ENCODE measurements around the gene ENHO. TPM values are rescaled to one million over a fixed set of nuclear protein-coding genes. Genes with fewer than 3 reads are reported as not detected.

The ENHO gene
- 1 to 10 TPM in 1 of 6 donors, under 1 TPM in 2, not detected in 3; 0.40 to 1.4 (median 0.71) TPM for total RNA-seq

GRCh38 chr9:34522971-34523797 lies at the start of gene ENHO:
TSS of gene ENHO (minus strand) at chr9:34522990. CDS start at chr9:34521695, 1,295 bp downstream.
- ATAC-seq (ENCODE audit: low FRiP score in 2 of 2): peak; percentile 97 to 98
- DNase-seq: peak; percentile 88 to 99
- H3K27ac ChIP-seq: peak within 1 kb of the TSS in 1 of 4 donors; percentile 31
- whole genome bisulfite sequencing, 2 donors: 9 to 35% methylated on average over 7 to 34 of the region's 63 CpGs
- H3K4me1 ChIP-seq: peaks cover 5 to 16% (median 7%) of the 10 kb centered on the region in 4 donors
- peak within 1 kb of the TSS; percentile 25 to 59 (median 48) for H3K4me3 ChIP-seq
- TF ChIP-seq CTCF (IDR thresholded peaks at IDR 0.05): peak in 3 of 6 experiments; percentile 46 to 57 (median 47)
- no peak for TF ChIP-seq POLR2AphosphoS5 (IDR thresholded peaks at IDR 0.05)
- H3K27me3 ChIP-seq: no peaks in the 10 kb centered on the region
- H3K36me3 ChIP-seq: no peaks in the 10 kb centered on the region
- no peaks in the 10 kb centered on the region for H3K9me3 ChIP-seq

GRCh38 chr9:34572092-34572491 lies 49.3 kb upstream of the ENHO start:
- ATAC-seq (ENCODE audit: low FRiP score in 2 of 2): no peak
- TF ChIP-seq CTCF (IDR thresholded peaks at IDR 0.05): no peak
- TF ChIP-seq EP300 (IDR thresholded peaks at IDR 0.05): no peak
- H3K27me3 ChIP-seq: peaks cover 0 to 6% (median 0%) of the 10 kb centered on the region in 4 donors
- no peaks in the 10 kb centered on the region for H3K4me1 ChIP-seq
- no peaks in the 10 kb centered on the region for H3K36me3 ChIP-seq
- DNase-seq: no peak
- H3K9me3 ChIP-seq: no peaks in the 10 kb centered on the region
- no peak overlapping the region for H3K27ac ChIP-seq
- H3K4me3 ChIP-seq: no peak overlapping the region

GRCh38 chr9:34571481-34571810 lies 48.7 kb upstream of the ENHO start:
- no peaks in the 10 kb centered on the region for H3K4me1 ChIP-seq
- no peak overlapping the region for H3K4me3 ChIP-seq
- TF ChIP-seq CTCF (IDR thresholded peaks at IDR 0.05) (no peak), POLR2AphosphoS5 (IDR thresholded peaks at IDR 0.05) (no peak), EP300 (IDR thresholded peaks at IDR 0.05) (no peak), POLR2A (IDR thresholded peaks at IDR 0.05) (no peak)
- H3K27ac ChIP-seq: no peak overlapping the region
- no peak for DNase-seq
- H3K9me3 ChIP-seq: no peaks in the 10 kb centered on the region
- peaks cover 0 to 2% (median 0%) of the 10 kb centered on the region in 4 donors for H3K27me3 ChIP-seq
- WGBS, 2 donors: 63 to 66% methylated on average over 12 of the region's 12 CpGs
- ATAC-seq (ENCODE audit: low FRiP score in 2 of 2): no peak
- no peaks in the 10 kb centered on the region for H3K36me3 ChIP-seq

GRCh38 chr9:34570809-34571480 lies 48.2 kb upstream of the ENHO start:
- TF ChIP-seq CTCF (IDR thresholded peaks at IDR 0.05) (no peak), POLR2A (IDR thresholded peaks at IDR 0.05) (no peak), POLR2AphosphoS5 (IDR thresholded peaks at IDR 0.05) (no peak), EP300 (IDR thresholded peaks at IDR 0.05) (no peak)
- ATAC-seq (ENCODE audit: low FRiP score in 2 of 2) (no peak), DNase-seq (no peak)
- H3K4me1 ChIP-seq: no peaks in the 10 kb centered on the region
- peaks cover 0 to 2% (median 0%) of the 10 kb centered on the region in 4 donors for H3K27me3 ChIP-seq
- H3K4me3 ChIP-seq: no peak overlapping the region
- H3K27ac ChIP-seq: no peak overlapping the region
- no peaks in the 10 kb centered on the region for H3K9me3 ChIP-seq
- no peaks in the 10 kb centered on the region for H3K36me3 ChIP-seq
- 75 to 79% methylated on average over 7 of the region's 7 CpGs for WGBS, 2 donors

All from upper lobe of left lung (tissue), 6 donors.